SK-N-SH (cell line): ENCODE results near the gene EIF4E1B. TPM values are rescaled to one million over a fixed set of nuclear protein-coding genes. Genes with fewer than 3 reads are reported as not detected.

Source experiments
- CTCF ChIA-PET: fragments of 300-600, 350-600 bp; formaldehyde crosslinking; extraction: SDS; loops from one replicate; lab custom pipeline; 2021; lab: Yijun Ruan, JAX
- POLR2A ChIA-PET: fragments of 350-600 bp; sonication (Branson Sonifier 250); formaldehyde crosslinking; extraction: SDS; loops from one replicate; lab custom pipeline; 2020; ENCODE audit warnings: antibody characterized with exemption, inconsistent platforms; lab: Yijun Ruan, JAX
- DNase-seq: peaks from one replicate; pipeline ENCODE4 v3.0.0; 2012
- H2AFZ ChIP-seq: fragments of 200-600 bp; sonication (generic); 2 replicates; pipeline ENCODE4 v1.8.1; 2016; ENCODE audit warnings: antibody characterized with exemption, mild to moderate bottlenecking, low read depth
- H3F3A ChIP-seq: fragments of 200-600 bp; sonication (generic); replicated peaks from 2 replicates; pipeline ENCODE3; 2016; ENCODE audit warnings: antibody characterized with exemption, mild to moderate bottlenecking; ENCODE audit not compliant: insufficient read depth
- H3K27ac ChIP-seq, 2 experiments: fragments of 200-500 bp in 1 of 2; fragments of 200-600 bp in 1 of 2; sonication (Bioruptor generic) in 1 of 2; sonication (generic), shearing (Covaris generic) in 1 of 2; 2 replicates each; pipeline versions ENCODE4 v1.5.1 to v1.6.1; 2014 to 2016; ENCODE audit warnings: low read depth in 2 of 2, inconsistent platforms in 1 of 2, low read length in 1 of 2, mild to moderate bottlenecking in 1 of 2, mixed read lengths in 1 of 2
- H3K27me3 ChIP-seq: fragments of 200-600 bp; sonication (generic), shearing (Covaris generic); 2 replicates; pipeline ENCODE4 v1.6.1; 2016; ENCODE audit warnings: mixed run types; ENCODE audit not compliant: insufficient read depth
- H3K36me3 ChIP-seq, 2 experiments: fragments of 200-500 bp in 1 of 2; fragments of 200-600 bp in 1 of 2; sonication (Bioruptor generic) in 1 of 2; sonication (generic) in 1 of 2; replicated peaks in 1 of 2; 2 replicates each; pipeline versions ENCODE3 to v1.5.1; 2014 to 2016; ENCODE audit warnings: low read length in 1 of 2, mild to moderate bottlenecking in 1 of 2; ENCODE audit not compliant: insufficient read depth in 2 of 2, control insufficient read depth in 1 of 2
- H3K4me1 ChIP-seq, 2 experiments: fragments of 200-500 bp in 1 of 2; fragments of 200-600 bp in 1 of 2; sonication (Bioruptor generic) in 1 of 2; sonication (generic), shearing (Covaris generic) in 1 of 2; 2 replicates each; pipeline versions ENCODE4 v1.5.1 to v1.6.1; 2014 to 2016; ENCODE audit warnings: low read depth in 1 of 2, low read length in 1 of 2, mixed run types in 1 of 2; ENCODE audit not compliant: insufficient read depth in 2 of 2, control insufficient read depth in 1 of 2
- H3K4me2 ChIP-seq: fragments of 200-600 bp; sonication (generic), shearing (Covaris generic); 2 replicates; pipeline ENCODE4 v1.6.1; 2017; ENCODE audit warnings: mixed run types
- H3K4me3 ChIP-seq, 2 experiments: fragments of 200-500 bp in 1 of 2; fragments of 200-600 bp in 1 of 2; sonication (Bioruptor generic) in 1 of 2; sonication (generic), shearing (Covaris generic) in 1 of 2; 2 replicates each; pipeline versions ENCODE4 v1.5.1 to v1.8.1; 2014 to 2016; ENCODE audit warnings: low read depth in 2 of 2, inconsistent platforms in 1 of 2, low read length in 1 of 2, mild to moderate bottlenecking in 1 of 2, mixed read lengths in 1 of 2, moderate library complexity in 1 of 2
- H3K79me2 ChIP-seq: fragments of 200-600 bp; sonication (generic); 2 replicates; pipeline ENCODE4 v1.8.1; 2017; ENCODE audit warnings: mild to moderate bottlenecking; ENCODE audit not compliant: insufficient read depth
- H3K9ac ChIP-seq: fragments of 200-600 bp; sonication (generic); 2 replicates; pipeline ENCODE4 v1.6.1; 2017; ENCODE audit warnings: mixed run types
- H3K9me2 ChIP-seq: fragments of 200-600 bp; sonication (generic); 2 replicates; pipeline ENCODE4 v1.6.1; 2017; ENCODE audit warnings: mixed run types
- H3K9me3 ChIP-seq: fragments of 200-600 bp; sonication (generic); 2 replicates; pipeline ENCODE4 v1.6.1; 2017; ENCODE audit warnings: mixed run types, mild to moderate bottlenecking, moderate library complexity
- H4K20me1 ChIP-seq: fragments of 200-600 bp; sonication (generic); 2 replicates; pipeline ENCODE4 v1.6.1; 2017; ENCODE audit warnings: mild to moderate bottlenecking, mixed run types; ENCODE audit not compliant: insufficient read depth
- ELF1 ChIP-seq: IDR thresholded peaks from 2 replicates; pipeline ENCODE4 v1.4.0; 2012
- EZH2phosphoT487 ChIP-seq: fragments of 200-600 bp; sonication (generic); IDR thresholded peaks from 2 replicates; pipeline ENCODE4 v1.6.1; 2017; ENCODE audit warnings: low read depth, mixed run types, mild to moderate bottlenecking, antibody characterized with exemption, moderate library complexity, borderline replicate concordance
- FOXM1 ChIP-seq: IDR thresholded peaks from 2 replicates; pipeline ENCODE4 v1.4.0; 2012; ENCODE audit warnings: low read depth, mild to moderate bottlenecking
- JUND ChIP-seq: IDR thresholded peaks from 2 replicates; pipeline ENCODE4 v1.4.0; 2012
- MXI1 ChIP-seq: IDR thresholded peaks from 2 replicates; pipeline ENCODE4 v1.6.1; 2012; ENCODE audit warnings: mild to moderate bottlenecking, low read depth, low read length, improper control_type of control experiment
- NFIC ChIP-seq: IDR thresholded peaks from 2 replicates; pipeline ENCODE4 v1.4.0; 2012; ENCODE audit warnings: borderline replicate concordance
- NRF1 ChIP-seq: IDR thresholded peaks from 2 replicates; pipeline ENCODE4 v1.6.1; 2012; ENCODE audit warnings: low read depth, mild to moderate bottlenecking, low read length
- POLR2AphosphoS5 ChIP-seq: IDR thresholded peaks from 2 replicates; pipeline ENCODE4 v1.6.1; 2012; ENCODE audit warnings: low read depth, low read length
- RXRA ChIP-seq: IDR thresholded peaks from 2 replicates; pipeline ENCODE4 v1.4.0; 2012; ENCODE audit warnings: low read depth, mild to moderate bottlenecking, borderline replicate concordance
- SMC3 ChIP-seq: IDR thresholded peaks from 2 replicates; pipeline ENCODE4 v1.6.1; 2012; ENCODE audit warnings: low read depth, low read length, improper control_type of control experiment
- TAF1 ChIP-seq: IDR thresholded peaks from 2 replicates; pipeline ENCODE4 v1.6.1; 2012; ENCODE audit warnings: low read depth, mild to moderate bottlenecking, low read length, moderate library complexity, borderline replicate concordance
- TEAD4 ChIP-seq: IDR thresholded peaks from 2 replicates; pipeline ENCODE4 v1.4.0; 2012; ENCODE audit warnings: mild to moderate bottlenecking, borderline replicate concordance; ENCODE audit not compliant: insufficient read depth
- WGBS: methylation state at CpG from one replicate; pipeline ENCODE4 v1.1.6; 2017; ENCODE audit warnings: low lambda C conversion rate; 5-methylcytosine and 5-hydroxymethylcytosine counted together
- polyA plus RNA-seq, 3 experiments: library from polyadenylated mRNA; depleted of rRNA; stranded (reverse); fragments of >200 nt; gene quantifications; 2 replicates each; pipeline ENCODE4 v1.2.3, GENCODE V29; 2012
- TF ChIP-seq, protein P1 (sequence below): IDR thresholded peaks from 2 replicates; pipeline ENCODE4; 2012
- TF ChIP-seq, protein P2 (sequence below): IDR thresholded peaks from 2 replicates; pipeline ENCODE4 v1.4.0; 2012; ENCODE audit warnings: low read depth, borderline replicate concordance
- TF ChIP-seq, protein P3 (sequence below): IDR thresholded peaks from 2 replicates; pipeline ENCODE4 v1.4.0; 2012; ENCODE audit warnings: low read depth
- TF ChIP-seq, protein P4 (sequence below): fragments of 200-600 bp; sonication (generic); IDR thresholded peaks from 2 replicates; pipeline ENCODE4 v1.6.1; 2017; ENCODE audit warnings: antibody characterized with exemption, mild to moderate bottlenecking, moderate library complexity

The EIF4E1B gene
- polyA plus RNA-seq, 1 of the 3 experiments (the other 2 are of a cell fraction): not detected

DNA sequence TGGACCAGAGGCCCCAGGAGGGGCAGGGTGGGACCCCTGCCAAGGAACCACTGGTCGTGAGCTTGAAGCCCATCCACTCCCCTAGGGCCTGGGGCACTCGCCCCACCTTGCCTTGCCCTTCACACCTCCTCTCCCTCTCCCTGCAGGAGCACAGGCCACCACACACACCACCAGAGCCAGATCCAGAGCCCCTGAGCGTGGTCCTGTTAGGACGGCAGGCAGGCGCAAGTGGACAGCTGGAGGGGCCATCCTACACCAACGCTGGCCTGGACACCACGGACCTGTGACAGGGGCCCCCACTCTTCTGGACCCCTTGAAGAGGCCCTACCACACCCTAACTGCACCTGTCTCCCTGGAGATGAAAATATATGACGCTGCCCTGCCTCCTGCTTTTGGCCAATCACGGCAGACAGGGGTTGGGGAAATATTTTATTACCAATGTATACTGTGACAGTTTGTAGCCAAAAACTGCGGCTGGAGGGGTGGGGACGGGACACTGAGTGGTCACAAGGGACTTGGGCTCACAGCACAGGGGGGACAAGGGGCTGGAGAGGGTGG lies 35.0 kb upstream of the EIF4E1B start (continued):
- TF ChIP-seq, protein P1, sequence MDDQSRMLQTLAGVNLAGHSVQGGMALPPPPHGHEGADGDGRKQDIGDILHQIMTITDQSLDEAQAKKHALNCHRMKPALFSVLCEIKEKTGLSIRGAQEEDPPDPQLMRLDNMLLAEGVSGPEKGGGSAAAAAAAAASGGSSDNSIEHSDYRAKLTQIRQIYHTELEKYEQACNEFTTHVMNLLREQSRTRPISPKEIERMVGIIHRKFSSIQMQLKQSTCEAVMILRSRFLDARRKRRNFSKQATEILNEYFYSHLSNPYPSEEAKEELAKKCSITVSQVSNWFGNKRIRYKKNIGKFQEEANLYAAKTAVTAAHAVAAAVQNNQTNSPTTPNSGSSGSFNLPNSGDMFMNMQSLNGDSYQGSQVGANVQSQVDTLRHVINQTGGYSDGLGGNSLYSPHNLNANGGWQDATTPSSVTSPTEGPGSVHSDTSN: no peak
- TF ChIP-seq NFIC: no peak

DNA sequence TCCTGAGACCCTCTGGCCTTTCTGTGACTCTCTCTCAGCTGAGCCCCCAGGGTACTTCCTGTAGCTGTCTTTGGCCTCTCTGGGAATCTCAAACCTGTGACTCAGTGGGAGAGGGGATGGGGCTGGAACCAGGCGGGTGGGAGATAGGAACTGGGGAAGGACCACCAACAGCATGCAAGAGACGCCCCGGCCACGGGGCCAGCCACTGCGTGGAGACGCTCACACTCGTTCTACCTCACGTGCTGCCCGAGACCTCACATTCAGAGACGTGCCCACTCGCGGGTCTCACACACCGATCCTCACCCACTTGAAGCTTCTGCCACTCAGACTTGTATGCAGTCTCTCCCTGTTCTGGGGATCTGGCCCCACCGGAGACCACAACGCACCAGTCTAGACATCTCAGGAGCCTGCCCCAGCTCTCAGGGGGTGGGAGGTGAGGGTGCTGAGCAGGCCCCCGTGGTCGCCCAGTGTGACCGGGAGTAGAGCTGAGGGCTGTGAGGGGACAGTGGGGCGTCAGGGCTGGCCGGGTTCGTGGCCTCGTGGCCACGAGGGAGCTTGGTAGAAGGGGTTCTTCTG lies 34.3 kb upstream of the EIF4E1B start:
- DNase-seq: no peak
- TF ChIP-seq NRF1 (no peak), TAF1 (no peak), NFIC (no peak)
- no peak overlapping the region for H3K27ac ChIP-seq
- no peak overlapping the region for H2AFZ ChIP-seq
- H3K4me1 ChIP-seq: no peaks in the 10 kb centered on the region
- H3K9me3 ChIP-seq: no peaks in the 10 kb centered on the region
- H3K9me2 ChIP-seq: no peaks in the 10 kb centered on the region
- WGBS: 95% methylated on average over 20 of the region's 23 CpGs
- no peaks in the 10 kb centered on the region for H4K20me1 ChIP-seq
- no peaks in the 10 kb centered on the region for H3K27me3 ChIP-seq
- no peak overlapping the region for H3K9ac ChIP-seq
- H3K4me2 ChIP-seq: no peak overlapping the region
- H3K36me3 ChIP-seq: peaks cover 0 to 8% of the 10 kb centered on the region in 2 experiments
- no peak overlapping the region for H3K4me3 ChIP-seq
- no peaks in the 10 kb centered on the region for H3F3A ChIP-seq
- ChIA-PET POLR2A (no interaction called here), CTCF (interaction anchor here (1.2 kb wide), 1 partner anchor 23 kb away, joined by 4 read pairs; no protein-coding TSS in a partner anchor)
- H3K79me2 ChIP-seq: no peaks in the 10 kb centered on the region

- H3K9ac ChIP-seq: no peak overlapping the region
- H3K4me1 ChIP-seq: no peaks in the 10 kb centered on the region
- H4K20me1 ChIP-seq: no peaks in the 10 kb centered on the region
- no peaks in the 10 kb centered on the region for H3F3A ChIP-seq
- H3K9me2 ChIP-seq: no peaks in the 10 kb centered on the region
- no peak overlapping the region for H3K4me2 ChIP-seq
- H3K27ac ChIP-seq: no peak overlapping the region
- H3K79me2 ChIP-seq: no peaks in the 10 kb centered on the region
- WGBS: 92% methylated on average over 56 of the region's 98 CpGs
- no peaks in the 10 kb centered on the region for H3K9me3 ChIP-seq
- no peak overlapping the region for H3K4me3 ChIP-seq
- POLR2A ChIA-PET: no interaction called here
- TF ChIP-seq FOXM1 (no peak), POLR2AphosphoS5 (no peak), MXI1 (no peak), NRF1 (no peak), TEAD4 (no peak), ELF1 (no peak), TAF1 (no peak), SMC3 (no peak), RXRA (no peak), JUND (no peak), EZH2phosphoT487 (no peak)
- TF ChIP-seq, protein P2, sequence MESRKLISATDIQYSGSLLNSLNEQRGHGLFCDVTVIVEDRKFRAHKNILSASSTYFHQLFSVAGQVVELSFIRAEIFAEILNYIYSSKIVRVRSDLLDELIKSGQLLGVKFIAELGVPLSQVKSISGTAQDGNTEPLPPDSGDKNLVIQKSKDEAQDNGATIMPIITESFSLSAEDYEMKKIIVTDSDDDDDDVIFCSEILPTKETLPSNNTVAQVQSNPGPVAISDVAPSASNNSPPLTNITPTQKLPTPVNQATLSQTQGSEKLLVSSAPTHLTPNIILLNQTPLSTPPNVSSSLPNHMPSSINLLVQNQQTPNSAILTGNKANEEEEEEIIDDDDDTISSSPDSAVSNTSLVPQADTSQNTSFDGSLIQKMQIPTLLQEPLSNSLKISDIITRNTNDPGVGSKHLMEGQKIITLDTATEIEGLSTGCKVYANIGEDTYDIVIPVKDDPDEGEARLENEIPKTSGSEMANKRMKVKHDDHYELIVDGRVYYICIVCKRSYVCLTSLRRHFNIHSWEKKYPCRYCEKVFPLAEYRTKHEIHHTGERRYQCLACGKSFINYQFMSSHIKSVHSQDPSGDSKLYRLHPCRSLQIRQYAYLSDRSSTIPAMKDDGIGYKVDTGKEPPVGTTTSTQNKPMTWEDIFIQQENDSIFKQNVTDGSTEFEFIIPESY: no peak
- TF ChIP-seq, protein P3, sequence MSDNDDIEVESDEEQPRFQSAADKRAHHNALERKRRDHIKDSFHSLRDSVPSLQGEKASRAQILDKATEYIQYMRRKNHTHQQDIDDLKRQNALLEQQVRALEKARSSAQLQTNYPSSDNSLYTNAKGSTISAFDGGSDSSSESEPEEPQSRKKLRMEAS: no peak
- TF ChIP-seq, protein P4, sequence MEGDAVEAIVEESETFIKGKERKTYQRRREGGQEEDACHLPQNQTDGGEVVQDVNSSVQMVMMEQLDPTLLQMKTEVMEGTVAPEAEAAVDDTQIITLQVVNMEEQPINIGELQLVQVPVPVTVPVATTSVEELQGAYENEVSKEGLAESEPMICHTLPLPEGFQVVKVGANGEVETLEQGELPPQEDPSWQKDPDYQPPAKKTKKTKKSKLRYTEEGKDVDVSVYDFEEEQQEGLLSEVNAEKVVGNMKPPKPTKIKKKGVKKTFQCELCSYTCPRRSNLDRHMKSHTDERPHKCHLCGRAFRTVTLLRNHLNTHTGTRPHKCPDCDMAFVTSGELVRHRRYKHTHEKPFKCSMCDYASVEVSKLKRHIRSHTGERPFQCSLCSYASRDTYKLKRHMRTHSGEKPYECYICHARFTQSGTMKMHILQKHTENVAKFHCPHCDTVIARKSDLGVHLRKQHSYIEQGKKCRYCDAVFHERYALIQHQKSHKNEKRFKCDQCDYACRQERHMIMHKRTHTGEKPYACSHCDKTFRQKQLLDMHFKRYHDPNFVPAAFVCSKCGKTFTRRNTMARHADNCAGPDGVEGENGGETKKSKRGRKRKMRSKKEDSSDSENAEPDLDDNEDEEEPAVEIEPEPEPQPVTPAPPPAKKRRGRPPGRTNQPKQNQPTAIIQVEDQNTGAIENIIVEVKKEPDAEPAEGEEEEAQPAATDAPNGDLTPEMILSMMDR: no peak
- no peak for DNase-seq
- H2AFZ ChIP-seq: no peak overlapping the region
- peaks cover 0 to 8% of the 10 kb centered on the region in 2 experiments for H3K36me3 ChIP-seq
- no peaks in the 10 kb centered on the region for H3K27me3 ChIP-seq
- CTCF ChIA-PET: interaction anchor here (1.2 kb wide), 1 partner anchor 23 kb away, joined by 4 read pairs; no protein-coding TSS in a partner anchor
Observed at GRCh38 chr5:176596689-176597416, 33.6 kb upstream of the EIF4E1B start.
